Measurements from ENCODE around the gene OR1E2.
"Not testable (repeated sequence)": the region's sequence is repeated elsewhere in the genome, so short reads cannot be mapped to it uniquely, and the experiment has no call there.

GRCh38 chr17:3466355-3466754 is 32.7 kb upstream of the OR1E2 start:
- TF ChIP-seq CTCF (conservative IDR thresholded peaks at IDR 0.05); EZH2 (IDR thresholded peaks at IDR 0.05; ENCODE audit: low read depth): not testable (repeated sequence)
